NCI-H1092 treated with DMSO at 0.1 percent for 48 hours (cell line): ENCODE measurements around the gene AAMP.

ENCODE experiments used
- DNase-seq: peaks from one replicate; lab custom pipeline; 2025; lab: John Stamatoyannopoulos, UW

Gene AAMP

DNA sequence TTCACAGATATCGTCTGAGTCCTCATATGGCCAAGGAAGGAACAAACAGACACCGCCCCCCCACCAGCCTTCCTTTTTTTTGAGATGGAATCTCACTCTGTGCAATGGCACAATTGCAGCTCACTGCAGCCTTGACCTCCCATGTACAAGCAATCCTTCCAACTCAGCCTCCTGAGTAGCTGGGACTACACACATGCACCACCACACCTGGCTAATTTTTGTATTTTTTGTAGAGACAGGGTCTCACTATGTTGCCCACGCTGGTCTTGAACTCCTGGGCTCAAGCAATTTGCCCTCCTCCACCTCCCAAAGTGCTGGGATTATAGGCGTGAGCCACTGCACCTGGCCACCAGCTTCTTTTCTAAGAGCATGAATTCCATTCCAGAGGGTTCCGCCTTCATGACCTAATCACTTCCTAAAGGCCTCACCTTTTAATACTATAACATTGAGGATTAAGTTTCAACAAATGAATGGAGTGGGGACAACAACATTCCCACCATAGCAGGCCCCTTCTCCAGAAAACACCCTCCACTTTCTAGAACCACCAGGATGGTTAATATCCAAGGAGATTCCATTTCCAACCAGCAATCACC is 24.6 kb upstream of the AAMP start:
- no peak for DNase-seq

DNA sequence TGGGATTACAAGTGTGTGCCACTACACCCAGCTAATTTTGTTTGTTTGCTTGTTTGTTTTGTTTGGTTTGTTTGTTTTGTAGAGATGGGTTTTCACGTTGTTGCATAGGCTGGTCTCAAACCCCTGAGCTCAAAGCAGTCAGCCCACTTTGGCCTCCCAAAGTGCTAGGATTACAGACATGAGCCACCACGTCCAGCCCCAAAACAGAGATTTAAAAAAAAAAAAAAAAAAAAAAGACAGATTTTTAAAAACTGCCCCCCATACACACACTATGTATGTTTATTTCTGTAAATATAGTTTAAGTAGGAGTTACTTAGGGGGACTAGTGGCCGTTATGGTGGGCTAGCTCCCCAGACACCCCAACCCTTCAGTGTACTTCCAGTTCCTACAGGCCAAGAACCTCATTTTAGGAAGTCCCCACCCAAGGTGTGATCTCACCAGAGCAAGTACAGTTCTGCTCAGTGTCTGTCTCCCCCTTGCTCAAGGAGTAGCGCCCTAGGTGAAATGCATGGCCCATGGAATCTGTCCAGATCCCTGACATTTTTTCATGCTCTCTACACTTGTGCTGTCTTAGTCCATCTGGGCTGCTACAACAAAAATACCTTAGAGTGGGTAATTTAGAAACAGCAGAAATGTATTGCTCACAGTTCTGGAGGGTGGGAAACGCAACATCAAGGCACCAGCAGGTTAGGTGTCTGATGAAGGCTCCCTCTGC is 23.9 kb upstream of the AAMP start:
- no peak for DNase-seq

DNA sequence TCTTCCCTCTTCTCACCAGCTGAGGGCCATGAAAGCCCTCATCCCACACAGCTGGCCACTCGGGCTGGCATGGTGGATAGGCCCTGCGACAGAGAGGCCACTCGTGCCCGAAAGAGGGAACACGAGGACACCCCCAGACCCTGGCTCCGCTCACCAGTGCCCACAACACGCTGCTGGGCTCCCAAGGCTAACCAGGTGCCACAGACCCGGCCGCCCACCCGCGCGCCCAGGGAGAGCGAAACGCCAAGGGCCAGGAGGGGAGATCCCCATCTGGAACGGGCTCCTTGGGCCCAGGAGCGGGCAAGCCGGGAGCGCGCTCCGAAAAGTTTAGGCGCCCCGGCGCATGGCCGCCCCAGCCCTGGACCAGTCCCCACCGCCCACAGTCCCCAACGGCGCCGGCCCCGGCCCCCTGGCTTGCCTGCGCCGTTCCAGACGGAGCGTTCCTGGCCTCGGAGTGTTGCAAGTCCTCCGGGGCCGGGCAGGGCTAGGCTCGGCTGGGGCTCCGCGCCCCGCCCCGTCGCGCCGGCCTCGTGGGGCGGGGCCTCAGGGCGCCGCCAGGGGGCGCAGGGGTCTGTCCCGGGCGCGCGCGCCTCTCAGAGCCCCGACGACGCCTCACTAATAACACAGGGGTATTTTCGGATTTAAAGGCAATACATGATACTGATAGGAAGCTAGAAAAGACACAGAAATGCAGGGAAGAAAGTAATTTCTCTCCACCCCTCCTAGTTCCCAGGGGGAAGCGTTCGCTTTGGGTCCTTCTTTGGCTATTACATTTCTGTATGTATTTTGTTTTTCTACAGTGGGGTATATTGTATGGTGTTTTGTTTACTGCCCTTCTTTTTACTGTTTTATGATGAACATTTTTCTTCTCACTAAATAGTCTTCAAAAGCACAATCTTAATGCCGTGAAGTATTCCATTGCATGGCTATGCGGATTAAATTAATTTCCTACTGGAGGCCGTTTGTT is 22.4 kb upstream of the AAMP start, which contains the start of gene TMBIM1:
TMBIM1 (minus strand) TSS at position 456 of the 967 bp plus-strand sequence. CDS start 10,362 bp downstream, outside the sequence.
- no peak for DNase-seq

DNA sequence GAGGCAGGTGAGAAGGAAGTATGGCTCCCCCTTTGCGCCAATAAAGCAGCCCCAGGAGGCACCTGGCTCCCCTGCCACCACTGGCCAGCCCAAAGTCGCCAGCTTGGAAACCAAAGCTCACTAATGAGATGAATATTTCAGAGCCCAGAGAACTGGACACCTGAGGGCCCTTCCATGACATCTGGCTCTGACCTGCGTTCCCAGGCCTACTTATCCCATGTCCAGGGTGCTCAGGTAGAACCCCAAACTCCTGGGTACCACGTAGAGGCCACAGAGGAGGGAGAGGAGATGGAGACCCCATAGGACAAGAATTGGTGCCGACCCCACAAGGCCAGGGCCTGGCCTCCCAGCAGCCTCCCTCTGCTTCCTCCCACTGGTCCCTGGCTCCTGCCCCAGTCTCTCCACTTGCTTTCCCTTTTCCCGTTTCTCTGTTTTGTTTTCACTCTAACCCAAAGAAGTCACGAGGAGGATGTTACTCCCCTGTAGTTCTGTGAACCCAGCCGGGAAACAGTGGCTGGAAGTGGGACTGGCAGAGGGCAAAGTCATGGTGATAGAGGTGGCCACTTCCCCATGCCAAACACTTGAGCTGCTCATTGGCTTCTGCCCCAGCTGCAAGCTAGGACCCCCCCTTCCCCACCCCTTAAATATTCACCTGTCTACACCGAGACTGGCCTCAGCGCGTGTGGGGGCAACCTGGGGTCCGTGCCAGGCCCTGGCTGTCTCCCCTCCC is 21.5 kb upstream of the AAMP start:
- no peak for DNase-seq

DNA sequence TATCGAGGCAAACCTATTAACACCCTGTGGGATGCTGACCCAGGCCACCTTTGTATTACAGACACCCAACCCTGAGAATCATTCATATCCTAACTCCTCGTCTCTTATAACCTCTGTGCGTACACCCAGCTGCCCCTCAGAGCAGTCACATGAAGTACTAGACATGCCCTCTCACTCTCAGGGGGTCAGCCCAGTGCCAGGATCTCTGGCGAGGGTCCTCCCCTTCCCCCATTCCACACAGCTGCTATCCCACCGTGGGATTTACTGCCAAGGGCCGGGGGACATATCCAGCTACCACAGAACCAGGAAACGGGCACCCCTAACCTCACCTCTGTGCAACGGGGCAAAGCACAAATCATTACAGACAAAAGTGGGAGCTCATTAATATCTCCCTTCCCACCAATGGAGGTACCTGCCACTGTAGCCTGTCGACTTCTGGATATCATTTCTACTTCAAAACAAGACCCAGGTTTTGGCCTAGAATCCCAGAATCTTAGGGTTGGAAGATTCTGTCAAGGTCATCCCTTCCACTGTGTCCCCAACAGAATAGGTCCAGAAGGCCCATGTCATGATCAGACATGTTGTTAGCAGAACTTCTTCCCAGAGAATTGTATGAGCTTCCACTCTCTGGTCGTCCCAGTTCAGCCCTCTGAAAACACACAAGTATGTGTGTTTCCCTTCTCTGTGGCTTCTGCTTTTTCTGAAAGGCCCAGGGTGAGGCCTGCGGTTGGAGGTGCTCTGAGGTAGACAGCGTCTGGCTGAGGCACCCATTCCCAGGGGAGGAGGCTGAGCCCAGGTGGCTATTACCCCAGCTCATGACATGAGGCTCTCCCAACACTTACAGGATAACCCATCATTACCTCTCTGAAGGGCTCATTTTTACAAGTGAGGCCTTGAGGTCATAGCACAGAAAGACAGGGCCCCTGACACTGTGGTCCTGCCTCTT is 20.7 kb upstream of the AAMP start:
- DNase-seq: no peak

DNA sequence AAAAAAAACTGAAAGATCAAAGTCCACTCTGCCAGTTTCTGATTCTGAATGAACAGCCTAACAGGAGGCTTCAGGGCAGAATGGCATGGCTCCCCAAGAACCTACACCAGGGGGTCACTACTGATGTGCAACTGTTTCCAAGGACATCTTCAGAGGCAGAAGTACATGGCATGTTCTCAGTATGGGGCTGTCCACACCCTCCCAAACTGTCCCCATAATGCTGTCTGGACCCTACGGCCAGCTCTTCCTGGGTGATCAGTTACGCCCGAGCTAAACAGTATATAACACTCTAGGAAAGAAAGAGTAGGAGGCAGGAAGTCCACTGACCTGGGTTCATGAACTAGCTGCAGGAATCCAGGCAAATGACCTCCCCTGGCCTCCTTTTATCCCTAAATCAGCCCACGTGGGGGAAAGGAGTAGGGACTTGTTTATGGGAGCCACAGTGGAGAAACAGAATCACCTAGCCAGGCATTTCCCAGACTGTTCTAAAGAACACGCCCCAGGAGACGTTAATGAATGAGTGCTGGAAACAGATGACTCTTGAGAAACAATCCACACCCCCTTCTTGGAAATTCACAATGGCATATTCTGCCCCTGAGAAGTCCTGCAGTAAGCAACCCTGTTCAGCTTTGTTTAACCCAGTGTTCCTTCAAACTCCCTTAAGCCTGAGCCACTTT is 19.8 kb upstream of the AAMP start:
- no peak for DNase-seq

DNA sequence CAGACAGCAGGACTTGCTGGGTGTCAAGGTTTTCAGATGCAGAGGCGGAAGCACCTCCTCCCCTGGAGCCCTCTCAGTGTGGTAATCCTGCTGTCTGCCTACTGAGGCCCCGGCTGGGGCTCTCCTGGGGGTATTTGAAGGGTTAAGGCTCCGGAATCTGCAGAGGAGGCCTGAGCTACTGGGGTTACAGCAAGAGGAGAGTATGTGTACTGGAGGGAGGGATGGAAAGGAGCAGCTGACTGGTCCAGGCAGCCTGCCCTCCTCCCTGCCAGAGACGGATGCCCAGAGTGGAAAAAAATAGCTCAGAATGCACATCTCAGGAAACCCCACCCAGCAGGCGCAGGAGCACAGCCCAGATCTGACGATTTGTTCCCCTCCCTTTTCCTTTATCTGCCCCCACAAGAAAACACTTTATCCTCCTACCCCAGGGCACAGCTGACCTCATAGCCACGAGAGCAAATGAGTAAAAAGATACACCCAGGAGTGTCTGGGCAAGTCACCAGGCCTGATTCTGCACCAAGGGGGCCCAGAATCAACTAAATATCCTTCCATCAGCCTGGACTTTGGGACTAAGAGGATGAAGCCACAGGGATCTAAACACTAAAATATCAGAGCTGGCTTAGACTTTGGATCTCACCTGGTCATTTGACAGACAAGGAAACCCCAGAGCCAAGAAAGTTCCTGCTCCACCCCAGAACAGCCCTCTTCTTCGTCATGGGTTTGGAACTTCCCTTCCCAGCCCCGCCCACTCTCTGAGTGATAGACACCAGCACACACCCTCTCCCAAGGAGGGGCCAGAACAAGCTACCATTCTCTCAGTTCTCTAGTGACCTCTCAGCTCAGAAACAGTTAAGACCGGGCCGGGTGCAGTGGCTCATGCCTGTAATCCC is 16.9 kb upstream of the AAMP start:
- DNase-seq: no peak

DNA sequence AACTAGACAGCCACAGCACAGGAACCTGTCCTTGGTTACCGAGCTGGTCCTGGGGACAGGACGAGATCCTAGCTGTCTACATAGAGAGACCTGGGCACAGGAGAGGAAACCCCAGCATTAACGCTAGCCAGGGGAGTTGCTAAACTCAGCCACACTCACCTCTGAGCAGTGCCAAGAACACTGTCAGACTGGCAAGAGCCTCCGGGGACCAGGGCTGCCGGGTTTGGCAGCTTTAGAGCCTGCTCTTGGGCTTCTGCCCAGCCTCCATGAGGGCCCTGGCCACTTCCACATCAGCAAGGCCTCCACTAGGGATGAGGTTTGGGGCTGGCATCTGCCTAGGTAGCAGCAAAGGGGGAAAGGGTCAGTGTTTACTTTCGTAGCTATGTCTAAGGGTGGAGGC is 15.7 kb upstream of the AAMP start:
- DNase-seq: peak; percentile 23

DNA sequence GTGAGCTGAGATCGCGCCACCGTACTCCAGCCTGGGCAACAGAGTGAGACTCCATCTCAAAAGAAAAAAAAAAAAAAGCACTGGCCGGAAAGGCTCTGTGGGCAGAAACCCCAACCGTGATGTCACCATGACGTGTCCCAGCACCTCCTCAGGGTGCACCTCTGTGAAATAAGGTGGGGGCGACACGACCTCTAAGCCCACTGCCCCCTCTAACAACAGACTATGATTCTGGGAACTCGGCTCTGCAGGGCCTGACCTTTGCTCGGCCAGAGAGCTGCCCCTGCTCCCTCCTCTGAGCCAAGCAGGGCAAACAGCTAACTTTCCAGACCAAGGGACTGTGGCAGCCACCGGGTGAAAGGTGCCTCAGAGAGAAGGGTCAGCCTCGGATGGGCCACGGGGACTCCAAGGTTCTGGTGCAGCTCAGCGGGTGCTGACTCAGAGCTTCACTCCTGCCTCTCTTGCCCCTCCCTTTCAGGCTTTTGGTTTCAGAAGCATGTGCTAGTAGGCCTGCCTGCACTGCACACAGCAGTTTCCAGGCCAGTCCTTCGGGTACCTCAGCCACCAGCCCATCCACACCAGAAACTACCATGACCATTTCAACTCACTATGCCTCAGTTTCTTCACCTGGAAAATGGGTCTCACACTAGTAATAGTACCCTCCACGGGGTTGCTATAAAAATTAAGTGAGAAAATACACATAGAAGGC is 14.3 kb upstream of the AAMP start:
- no peak for DNase-seq

DNA sequence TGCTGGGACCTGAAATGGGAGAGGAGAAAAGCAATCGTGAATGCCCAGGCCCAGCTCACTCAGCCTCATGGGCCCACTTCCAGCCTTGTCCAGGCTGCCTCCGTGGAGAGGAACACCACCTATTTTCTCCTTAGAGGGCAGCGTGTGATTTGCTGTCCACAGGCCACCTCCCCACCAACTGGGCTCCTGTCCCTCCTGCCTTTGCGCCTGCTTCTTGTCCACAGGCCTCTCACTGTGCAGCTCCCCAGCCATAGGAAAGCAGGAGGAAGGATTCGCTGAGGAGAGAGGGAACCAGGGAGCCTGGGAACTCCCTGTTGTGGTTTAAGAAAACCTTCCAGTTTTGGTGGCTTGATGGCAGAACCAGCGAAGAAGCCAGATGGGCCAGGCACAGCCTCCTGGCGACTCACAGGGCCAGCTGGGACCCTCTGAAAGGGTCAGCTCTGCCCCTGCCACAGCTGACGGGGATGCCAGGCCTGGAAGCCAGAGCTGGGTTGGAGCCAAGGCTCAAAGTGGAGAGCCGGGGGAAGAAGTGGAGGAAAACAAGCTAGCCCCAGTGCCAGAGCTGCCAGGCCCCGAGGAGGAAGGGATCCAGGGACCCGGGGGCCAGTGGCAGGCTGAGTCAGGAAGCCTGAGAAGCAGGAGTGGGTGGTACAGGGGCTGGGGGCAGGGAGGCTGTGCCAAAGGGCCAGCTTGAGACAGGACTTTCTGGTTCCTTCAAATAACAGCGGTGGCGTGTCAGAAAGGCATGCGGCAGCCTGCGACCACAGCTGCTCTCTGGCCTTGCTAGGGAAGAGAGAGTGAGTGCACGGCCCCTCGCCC is 12.4 kb upstream of the AAMP start:
- DNase-seq: peak; percentile 9

DNA sequence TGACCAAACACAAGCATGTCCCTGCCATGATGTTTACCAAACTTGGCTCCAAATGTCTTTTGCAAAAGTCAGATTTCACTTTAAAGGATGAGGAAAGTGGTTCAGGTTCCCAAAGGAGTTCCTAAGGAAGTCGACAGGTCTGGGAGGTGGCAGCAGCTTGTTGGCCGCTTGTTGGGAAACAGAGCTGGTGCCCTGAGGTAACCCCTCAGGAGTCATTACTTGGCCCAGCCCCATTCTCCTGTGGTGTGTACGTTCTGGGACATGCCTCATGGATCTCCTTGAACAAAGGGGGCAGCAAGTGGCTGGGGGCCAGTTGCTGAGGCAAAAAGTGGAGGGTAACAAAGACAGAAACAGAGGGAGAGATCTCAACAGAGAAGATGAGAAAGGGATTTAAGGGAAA is 11.5 kb upstream of the AAMP start:
- no peak for DNase-seq

DNA sequence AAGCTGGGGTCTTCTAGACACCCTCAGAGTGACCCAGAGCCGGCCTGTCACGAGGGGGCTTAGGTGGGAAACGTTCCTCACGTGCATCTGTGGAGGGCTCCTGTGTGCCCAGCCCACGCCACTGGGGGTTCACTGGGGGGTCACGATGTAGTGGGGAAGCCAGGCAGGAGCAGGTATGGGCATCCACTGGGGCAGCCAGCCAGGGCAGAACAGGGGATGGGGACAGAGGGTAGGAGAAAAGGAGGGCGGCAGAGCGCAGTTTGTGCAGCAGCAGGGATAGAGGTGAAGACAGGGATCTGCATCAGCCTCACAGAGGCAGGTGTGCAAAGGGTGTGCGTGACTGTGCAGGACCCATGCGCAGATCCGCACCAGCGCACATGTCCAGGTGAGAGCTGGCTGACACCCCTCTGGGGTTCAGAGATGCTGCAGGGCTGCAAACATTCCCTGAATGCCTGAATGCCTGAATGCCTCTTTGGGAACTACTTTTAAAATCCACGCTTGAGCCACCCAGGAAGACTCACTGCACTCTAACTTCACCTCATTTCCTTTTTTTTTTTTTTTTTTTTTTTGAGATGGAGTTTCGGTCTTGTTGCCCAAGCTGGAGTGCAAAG is 10.4 kb upstream of the AAMP start:
- DNase-seq: no peak

DNA sequence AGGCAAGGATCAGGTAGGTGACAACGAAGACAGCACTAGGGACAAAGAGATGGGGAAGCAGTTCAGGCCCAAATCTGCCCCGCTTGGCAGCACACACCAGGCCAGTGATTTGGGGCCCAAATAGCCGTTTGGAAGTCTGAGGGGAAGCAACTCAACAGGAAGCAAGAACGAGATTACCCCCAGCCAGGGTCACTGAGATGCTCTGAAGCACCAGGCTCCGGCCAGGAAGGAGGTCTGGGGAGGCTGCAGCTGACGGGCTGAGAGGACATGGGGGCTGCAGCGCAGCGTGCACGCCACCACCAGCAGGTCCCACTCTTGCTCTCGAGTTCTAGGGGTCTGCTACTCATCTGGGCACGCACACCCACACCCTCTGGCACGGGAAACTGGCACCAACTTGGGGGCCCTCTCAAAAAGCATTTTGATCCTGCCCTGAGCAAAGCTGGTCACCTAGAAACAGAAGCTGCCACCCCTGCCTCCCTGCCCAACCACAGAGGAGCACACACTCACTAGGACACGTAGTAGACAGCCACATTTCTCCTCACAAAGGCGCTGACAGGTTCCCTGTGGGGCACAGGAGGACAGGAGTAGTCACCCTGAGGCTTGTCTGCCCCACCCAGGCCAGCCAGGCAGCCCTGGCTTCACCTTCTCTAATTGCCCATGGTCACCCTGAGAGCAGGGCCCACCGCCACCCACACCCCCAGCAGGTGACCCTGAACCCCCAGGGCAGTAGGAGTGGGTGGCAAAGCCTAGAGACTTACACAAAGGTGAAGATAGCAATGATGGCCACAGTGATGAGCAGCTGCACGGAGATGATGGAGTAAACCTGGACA is 8.8 kb upstream of the AAMP start:
- DNase-seq: no peak

DNA sequence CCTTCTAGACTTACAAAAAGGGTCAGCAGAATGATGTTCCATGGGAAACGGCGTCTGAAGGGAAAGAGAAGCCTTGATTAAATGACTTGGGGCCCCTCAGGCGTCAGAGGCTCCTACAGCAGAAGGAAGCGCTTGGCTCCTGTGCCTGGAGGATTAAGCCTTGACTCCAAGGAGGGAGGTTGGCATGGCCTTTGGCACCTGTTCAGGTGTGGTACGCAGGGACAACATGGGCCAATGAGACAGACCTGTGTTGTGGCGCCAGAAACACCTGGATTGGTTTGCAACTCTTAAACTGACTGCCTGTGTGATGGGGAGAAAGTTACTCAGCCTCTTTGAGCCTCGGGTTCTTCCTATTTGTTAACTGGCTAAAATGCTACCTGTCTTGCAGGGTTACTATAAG is 8.0 kb upstream of the AAMP start:
- no peak for DNase-seq

DNA sequence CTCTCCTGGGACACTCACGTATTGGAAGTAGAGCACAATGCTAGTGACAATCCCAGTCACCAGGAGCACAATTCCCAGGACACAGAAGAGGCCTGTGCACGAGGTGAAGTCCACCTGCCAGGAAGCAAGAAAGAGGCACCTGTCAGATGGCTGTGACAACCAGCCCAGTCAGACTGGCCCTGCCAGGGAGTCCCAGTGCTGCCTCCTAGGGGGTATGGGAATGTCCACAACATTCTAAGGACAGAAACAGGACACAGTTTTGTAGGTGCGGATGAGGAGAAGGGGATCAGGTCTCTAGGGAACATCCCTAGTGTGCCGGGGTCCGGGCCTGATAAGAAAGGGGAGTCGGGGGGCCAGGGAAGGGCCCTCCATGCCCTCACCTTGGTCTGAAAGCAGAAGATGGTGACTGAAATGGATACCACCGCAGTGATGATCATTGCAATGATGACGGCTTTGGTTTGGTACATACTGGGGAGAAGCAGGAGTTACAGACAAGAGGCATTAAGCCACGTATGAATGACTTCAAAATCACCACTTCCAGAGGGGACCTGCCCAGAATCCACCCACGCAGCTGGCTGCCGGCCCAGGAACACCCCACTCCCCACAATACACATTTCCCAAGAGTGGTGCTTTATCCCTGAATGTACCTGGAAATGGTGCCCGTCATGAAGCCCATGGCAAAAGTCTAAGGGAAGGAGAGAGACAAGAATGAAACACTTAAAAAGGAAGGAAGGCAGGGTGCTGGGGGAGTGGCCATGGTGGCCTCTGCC is 7.2 kb upstream of the AAMP start:
- DNase-seq: no peak
